DND-41 (cell line): ENCODE data around the gene CCDC73.

Experiments used
- ATAC-seq: fragments of 200-7000 bp; cut with Tn5 transposase; 3 replicates; pipeline ENCODE4 v1.9.1; 2021; ENCODE audit warnings: low read depth; ENCODE audit not compliant: insufficient read depth
- DNase-seq: peaks from one replicate; pipeline ENCODE4 v3.0.0-alpha.2; 2020
- H2AFZ ChIP-seq: 2 replicates; pipeline ENCODE4 v1.6.0; 2012; ENCODE audit warnings: low read depth, low read length
- H3K27ac ChIP-seq: 2 replicates; pipeline ENCODE4 v1.5.1; 2012; ENCODE audit warnings: low read length, inconsistent platforms
- H3K27me3 ChIP-seq: fragments of 200-600 bp; sonication (generic); 2 replicates; pipeline ENCODE4 v1.6.0; 2012; ENCODE audit warnings: low read length, mild to moderate bottlenecking, inconsistent platforms; ENCODE audit not compliant: insufficient read depth, poor library complexity
- H3K36me3 ChIP-seq: 2 replicates; pipeline ENCODE4 v1.5.1; 2012; ENCODE audit warnings: low read length, inconsistent platforms; ENCODE audit not compliant: insufficient read depth
- H3K4me1 ChIP-seq: 2 replicates; pipeline ENCODE4 v1.5.1; 2012; ENCODE audit warnings: mild to moderate bottlenecking, low read length; ENCODE audit not compliant: insufficient read depth
- H3K4me2 ChIP-seq: 2 replicates; pipeline ENCODE4 v1.6.0; 2012; ENCODE audit warnings: mild to moderate bottlenecking, moderate library complexity, low read length, inconsistent platforms; ENCODE audit not compliant: insufficient read depth
- H3K4me3 ChIP-seq, 2 experiments: fragments of 200-600 bp in 1 of 2; shearing (Covaris generic) in 1 of 2; 2 replicates each; pipeline ENCODE4 v1.5.1; 2012 to 2016; ENCODE audit warnings: inconsistent platforms in 2 of 2, low read length in 2 of 2, mild to moderate bottlenecking in 2 of 2, low read depth in 1 of 2, moderate library complexity in 1 of 2
- H3K79me2 ChIP-seq: 2 replicates; pipeline ENCODE4 v1.6.0; 2012; ENCODE audit warnings: low read length, inconsistent platforms; ENCODE audit not compliant: insufficient read depth
- H3K9ac ChIP-seq: 2 replicates; pipeline ENCODE4 v1.6.0; 2012; ENCODE audit warnings: low read depth, mild to moderate bottlenecking, inconsistent platforms, low read length, moderate library complexity
- H3K9me3 ChIP-seq: 2 replicates; pipeline ENCODE4 v1.5.1; 2012; ENCODE audit warnings: low read length, moderate library complexity, mild to moderate bottlenecking, inconsistent platforms; ENCODE audit not compliant: insufficient read depth, severe bottlenecking
- H4K20me1 ChIP-seq: 2 replicates; pipeline ENCODE4 v1.6.0; 2012; ENCODE audit warnings: low read length; ENCODE audit not compliant: insufficient read depth
- CTCF ChIP-seq: IDR thresholded peaks from 2 replicates; pipeline ENCODE4 v1.5.1; 2012; ENCODE audit warnings: borderline replicate concordance, low read length, moderate library complexity, mild to moderate bottlenecking; ENCODE audit not compliant: poor library complexity, severe bottlenecking; ENCODE audit errors: extremely low read depth
- EZH2 ChIP-seq: IDR thresholded peaks from 3 replicates; pipeline ENCODE4 v1.6.1; 2012; ENCODE audit warnings: borderline replicate concordance, low read depth, mild to moderate bottlenecking, moderate library complexity, low read length, inconsistent platforms; ENCODE audit not compliant: severe bottlenecking

CCDC73 gene

DNA sequence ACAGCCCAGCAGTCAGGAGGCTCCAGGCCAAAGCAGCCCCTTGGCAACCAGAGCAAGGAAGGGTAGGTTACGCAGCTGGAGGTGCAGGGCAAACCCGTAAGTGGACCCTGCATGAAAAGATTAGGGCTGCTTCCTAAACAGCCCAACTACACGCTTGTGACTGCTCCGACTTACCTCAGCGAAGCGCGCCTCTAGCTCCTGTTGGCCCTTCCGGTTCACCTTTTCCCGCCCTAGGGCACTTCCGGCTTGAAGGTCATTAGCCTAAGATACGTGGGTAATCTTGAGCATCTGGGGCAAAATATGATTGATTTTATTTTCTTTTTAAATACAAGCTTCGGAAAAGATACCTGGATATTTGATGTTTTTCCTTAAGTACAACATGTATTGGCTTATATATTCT, at the start of gene CCDC73:
Gene CCDC73 (minus strand): TSS at position 224 of the 400 bp plus-strand sequence. CDS start 34,419 bp downstream, outside the sequence.
- H3K79me2 ChIP-seq, result no peaks in the 10 kb centered on the region
- no peak within 1 kb of the TSS for H3K4me3 ChIP-seq
- no peak within 1 kb of the TSS for H3K27ac ChIP-seq
- no peak for DNase-seq
- no peak within 1 kb of the TSS for H3K9ac ChIP-seq
- no peaks in the 10 kb centered on the region for H4K20me1 ChIP-seq
- H2AFZ ChIP-seq, result no peak within 1 kb of the TSS
- peaks cover 10% of the 10 kb centered on the region for H3K4me1 ChIP-seq
- H3K36me3 ChIP-seq, result no peaks in the 10 kb centered on the region
- no peak for ATAC-seq
- TF ChIP-seq CTCF (no peak), EZH2 (no peak)
- H3K4me2 ChIP-seq, result no peak within 1 kb of the TSS
- no peaks in the 10 kb centered on the region for H3K9me3 ChIP-seq
- H3K27me3 ChIP-seq, result no peaks in the 10 kb centered on the region

GRCh38 chr11:32843544-32843943, 49.1 kb upstream of the CCDC73 start:
- no peak for DNase-seq

GRCh38 chr11:32840587-32840986, 46.1 kb upstream of the CCDC73 start:
- no peak for TF ChIP-seq CTCF
- no peak for TF ChIP-seq EZH2
- Histone ChIP-seq H3K4me1 (no peaks in the 10 kb centered on the region), H3K9ac (no peak overlapping the region), H3K9me3 (no peaks in the 10 kb centered on the region), H3K27me3 (no peaks in the 10 kb centered on the region), H3K79me2 (no peaks in the 10 kb centered on the region), H3K4me3 (no peak overlapping the region), H3K27ac (no peak overlapping the region), H2AFZ (no peak overlapping the region), H3K36me3 (no peaks in the 10 kb centered on the region), H3K4me2 (no peak overlapping the region), H4K20me1 (no peaks in the 10 kb centered on the region)
- no peak for ATAC-seq
- DNase-seq, result no peak

More at GRCh38 chr11:32843544-32843943, 49.1 kb upstream of the CCDC73 start:
- Histone ChIP-seq H3K9me3 (no peaks in the 10 kb centered on the region), H3K27me3 (no peaks in the 10 kb centered on the region), H3K79me2 (no peaks in the 10 kb centered on the region), H3K27ac (no peak overlapping the region), H3K4me1 (no peaks in the 10 kb centered on the region), H3K4me2 (no peak overlapping the region), H3K4me3 (no peak overlapping the region), H3K9ac (no peak overlapping the region), H2AFZ (no peak overlapping the region), H3K36me3 (no peaks in the 10 kb centered on the region), H4K20me1 (no peaks in the 10 kb centered on the region)
- TF ChIP-seq EZH2 (no peak), CTCF (no peak)
- ATAC-seq, result no peak

DNA sequence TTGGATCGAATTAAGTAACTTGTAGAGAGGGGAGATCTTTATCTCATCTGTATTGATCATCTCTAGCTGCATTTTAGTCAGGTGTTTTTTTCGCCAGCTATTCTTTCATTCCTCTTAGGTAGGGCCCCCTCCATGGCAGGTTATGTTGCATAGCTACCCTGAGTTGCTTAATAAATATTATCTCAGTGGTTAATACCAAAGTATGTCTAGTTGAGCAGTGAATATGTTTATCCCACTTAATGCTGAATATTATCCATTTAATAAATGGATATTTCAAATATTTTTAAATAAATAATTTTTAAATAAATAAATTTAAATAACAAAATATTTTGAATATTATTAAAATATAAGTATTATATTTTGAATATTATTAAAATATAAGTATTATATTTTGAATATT, 44.8 kb upstream of the CCDC73 start:
- H3K27ac ChIP-seq, result no peak overlapping the region
- no peak for ATAC-seq
- H3K4me2 ChIP-seq, result no peak overlapping the region
- H4K20me1 ChIP-seq, result no peaks in the 10 kb centered on the region
- DNase-seq, result no peak
- no peaks in the 10 kb centered on the region for H3K27me3 ChIP-seq
- H3K9ac ChIP-seq, result no peak overlapping the region
- no peaks in the 10 kb centered on the region for H3K9me3 ChIP-seq
- no peaks in the 10 kb centered on the region for H3K79me2 ChIP-seq
- H3K4me1 ChIP-seq, result no peaks in the 10 kb centered on the region
- TF ChIP-seq EZH2, result no peak
- TF ChIP-seq CTCF, result no peak
- H3K36me3 ChIP-seq, result no peaks in the 10 kb centered on the region
- no peak overlapping the region for H3K4me3 ChIP-seq
- H2AFZ ChIP-seq, result no peak overlapping the region
